Right lobe of liver (tissue), 6 donors: ENCODE results near the gene AKAP13. TPM values are rescaled to one million over a fixed set of nuclear protein-coding genes. Genes with fewer than 3 reads are reported as not detected.

Source experiments
- ATAC-seq, 4 donors: fragments of 200-7000 bp; cut with Tn5 transposase; one replicate each; pipeline ENCODE4 v1.9.1; 2020; ENCODE audit warnings: mild to moderate bottlenecking in 4 of 4, moderate library complexity in 4 of 4
- DNase-seq, 3 donors: peaks; one replicate each; pipeline ENCODE4 v3.0.0-alpha.2; 2020
- H3K27ac ChIP-seq, 3 donors: fragments of 200-600 bp; one replicate each; pipeline ENCODE4 v1.8.0; 2022
- H3K27me3 ChIP-seq, 2 donors: fragments of 200-600 bp; one replicate each; pipeline ENCODE4 v1.8.0; 2022
- H3K36me3 ChIP-seq, 4 donors: fragments of 200-600 bp; sonication (generic) in 1 of 4; one replicate each; pipeline versions ENCODE4 v1.5.1 to v1.8.0; 2017 to 2022; ENCODE audit warnings: control low read depth in 1 of 4
- H3K4me1 ChIP-seq, 4 donors: fragments of 200-600 bp; sonication (generic) in 1 of 4; one replicate each; pipeline versions ENCODE4 v1.5.1 to v1.8.0; 2017 to 2022; ENCODE audit warnings: control low read depth in 1 of 4
- H3K4me3 ChIP-seq, 3 donors: fragments of 200-600 bp; one replicate each; pipeline ENCODE4 v1.8.0; 2022
- H3K9me3 ChIP-seq, 4 donors: fragments of 200-600 bp; sonication (generic) in 1 of 4; one replicate each; pipeline versions ENCODE4 v1.5.1 to v1.8.0; 2017 to 2022; ENCODE audit warnings: control low read depth in 1 of 4
- POLR2A ChIP-seq: fragments of 450-650 bp; IDR thresholded peaks from one replicate; pipeline ENCODE4 v1.6.1; 2017; ENCODE audit warnings: antibody characterized with exemption, mild to moderate bottlenecking
- WGBS: methylation state at CpG from one replicate; pipeline ENCODE4 v1.1.6; 2018; ENCODE audit warnings: low coverage, low lambda C conversion rate; ENCODE audit not compliant: insufficient coverage; ENCODE audit errors: missing lambda C conversion rate; 5-methylcytosine and 5-hydroxymethylcytosine counted together
- intact Hi-C, 2 donors: fragments of 100-400 bp; cut with DNase I; formaldehyde crosslinking; loops; one replicate each; pipeline versions ENCODE4 v1.11.2 to v1.14.1; 2022
- total RNA-seq, 6 experiments: library from RNA; depleted of rRNA in 2 of 6; stranded (reverse); fragments of >200 nt in 2 of 6; fragmentation: NEBNext Ultra II Directional in 3 of 6; extraction: Animal tissue kit (Norgen Biotek cat#: 25700) in 3 of 6; gene quantifications; one replicate each; pipeline versions ENCODE4 v1.1.0 to v1.2.4, GENCODE V29; 2016 to 2023
- TF ChIP-seq, protein P1 (sequence below), 4 donors: fragments of 200-600 bp in 3 of 4; fragments of 450-650 bp in 1 of 4; IDR thresholded peaks; one replicate each; pipeline versions ENCODE4 v1.5.1 to v1.8.0; 2016 to 2022; ENCODE audit warnings: antibody characterized with exemption in 4 of 4, mild to moderate bottlenecking in 2 of 4
- donor health status: DM: no; HTN: yes; CAD: no.
- donor health status: DM: no; HTN: no; CAD: no.
- donor health status: DM: no; HTN: no; CAD: no.
- donor health status: DM: no; HTN: yes; CAD: no.
- donor health status: DM: no; HTN: yes; CAD: no.

AKAP13 gene
- total RNA-seq, 6 experiments from 2014 or later: 50.1 to 73.1 (median 63.9) TPM

DNA sequence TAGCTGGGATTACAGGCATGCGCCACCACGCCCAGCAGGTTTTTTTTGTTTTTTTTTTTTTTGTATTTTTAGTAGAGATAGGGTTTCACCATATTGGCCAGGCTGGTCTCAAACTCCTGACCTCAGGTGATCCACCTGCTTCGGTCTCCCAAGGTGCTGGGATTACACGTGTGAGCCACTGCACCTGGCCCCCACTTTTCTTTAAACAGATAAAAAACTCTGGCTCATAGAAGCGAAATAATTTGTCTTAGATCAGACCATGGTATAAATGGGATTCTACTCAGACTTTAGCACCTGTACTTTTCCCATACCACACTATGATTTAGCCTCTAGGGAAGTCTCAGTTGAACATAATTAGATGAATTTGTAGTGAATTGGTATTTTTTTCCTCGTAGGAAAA, 182.4 kb downstream of the AKAP13 start:
- intact Hi-C loops: no loop called here
- TF ChIP-seq, protein P1, sequence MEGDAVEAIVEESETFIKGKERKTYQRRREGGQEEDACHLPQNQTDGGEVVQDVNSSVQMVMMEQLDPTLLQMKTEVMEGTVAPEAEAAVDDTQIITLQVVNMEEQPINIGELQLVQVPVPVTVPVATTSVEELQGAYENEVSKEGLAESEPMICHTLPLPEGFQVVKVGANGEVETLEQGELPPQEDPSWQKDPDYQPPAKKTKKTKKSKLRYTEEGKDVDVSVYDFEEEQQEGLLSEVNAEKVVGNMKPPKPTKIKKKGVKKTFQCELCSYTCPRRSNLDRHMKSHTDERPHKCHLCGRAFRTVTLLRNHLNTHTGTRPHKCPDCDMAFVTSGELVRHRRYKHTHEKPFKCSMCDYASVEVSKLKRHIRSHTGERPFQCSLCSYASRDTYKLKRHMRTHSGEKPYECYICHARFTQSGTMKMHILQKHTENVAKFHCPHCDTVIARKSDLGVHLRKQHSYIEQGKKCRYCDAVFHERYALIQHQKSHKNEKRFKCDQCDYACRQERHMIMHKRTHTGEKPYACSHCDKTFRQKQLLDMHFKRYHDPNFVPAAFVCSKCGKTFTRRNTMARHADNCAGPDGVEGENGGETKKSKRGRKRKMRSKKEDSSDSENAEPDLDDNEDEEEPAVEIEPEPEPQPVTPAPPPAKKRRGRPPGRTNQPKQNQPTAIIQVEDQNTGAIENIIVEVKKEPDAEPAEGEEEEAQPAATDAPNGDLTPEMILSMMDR (IDR thresholded peaks at IDR 0.05): no peak
- TF ChIP-seq POLR2A: no peak
- Histone ChIP-seq H3K4me3 (no peak overlapping the region), H3K27me3 (no peaks in the 10 kb centered on the region), H3K36me3 (no peaks in the 10 kb centered on the region), H3K27ac (peak overlapping the region in 1 of 3 donors; percentile 12), H3K9me3 (no peaks in the 10 kb centered on the region), H3K4me1 (peaks cover 0 to 15% (median 0%) of the 10 kb centered on the region in 4 donors)
- DNase-seq (no peak), ATAC-seq (peak in 1 of 4 donors; percentile 9)
- WGBS: 92% methylated on average over 4 of the region's 6 CpGs

- ATAC-seq: peak; percentile 66 to 87 (median 78)
- TF ChIP-seq, protein P1 (IDR thresholded peaks at IDR 0.05): no peak
- no peak for TF ChIP-seq POLR2A
- peak overlapping the region in 1 of 3 donors; percentile 12 for H3K27ac ChIP-seq
- no peaks in the 10 kb centered on the region for H3K9me3 ChIP-seq
- no peaks in the 10 kb centered on the region for H3K36me3 ChIP-seq
- no peak for DNase-seq
- 21% methylated on average over 3 of the region's 3 CpGs for WGBS
- no peaks in the 10 kb centered on the region for H3K27me3 ChIP-seq
- peaks cover 0 to 15% (median 0%) of the 10 kb centered on the region in 4 donors for H3K4me1 ChIP-seq
- intact Hi-C loops: no loop called here
- no peak overlapping the region for H3K4me3 ChIP-seq
Measured at GRCh38 chr15:85563328-85563727, 182.9 kb downstream of the AKAP13 start.

- Histone ChIP-seq H3K27me3 (no peaks in the 10 kb centered on the region), H3K9me3 (no peaks in the 10 kb centered on the region), H3K4me1 (peaks cover 0 to 15% (median 0%) of the 10 kb centered on the region in 4 donors), H3K36me3 (no peaks in the 10 kb centered on the region), H3K4me3 (no peak overlapping the region), H3K27ac (peak overlapping the region in 1 of 3 donors; percentile 5)
- 87% methylated on average over 1 of the region's 1 CpG for WGBS
- intact Hi-C loops: no loop called here
- ATAC-seq (no peak), DNase-seq (no peak)
- TF ChIP-seq POLR2A: no peak
- TF ChIP-seq, protein P1 (IDR thresholded peaks at IDR 0.05): no peak
Measured at GRCh38 chr15:85563731-85564130, 183.3 kb downstream of the AKAP13 start.

GRCh38 chr15:85564686-85565085, 184.3 kb downstream of the AKAP13 start:
- DNase-seq: no peak
- no peaks in the 10 kb centered on the region for H3K9me3 ChIP-seq
- peaks cover 0 to 15% (median 0%) of the 10 kb centered on the region in 4 donors for H3K4me1 ChIP-seq
- 28% methylated on average over 2 of the region's 2 CpGs for WGBS
- no peaks in the 10 kb centered on the region for H3K36me3 ChIP-seq
- ATAC-seq: peak in 3 of 4 donors; percentile 16 to 44 (median 25)
- H3K4me3 ChIP-seq: no peak overlapping the region
- no peak for TF ChIP-seq POLR2A
- TF ChIP-seq, protein P1 (IDR thresholded peaks at IDR 0.05): no peak
- intact Hi-C loops: no loop called here
- no peak overlapping the region for H3K27ac ChIP-seq
- H3K27me3 ChIP-seq: no peaks in the 10 kb centered on the region
